OCI-LY3 (cell line): ENCODE data around the gene KLHL29.

Experiments used
- H2AFZ ChIP-seq: fragments of 200-600, 300-600 bp; shearing (Covaris generic); 2 replicates; pipeline ENCODE4 v1.6.0; 2014; ENCODE audit warnings: antibody characterized with exemption, low read depth, low read length
- H3K27ac ChIP-seq: fragments of 200-600, 300-600 bp; sonication (generic); 2 replicates; pipeline ENCODE4 v1.5.1; 2014; ENCODE audit warnings: mild to moderate bottlenecking, low read length, moderate library complexity, mixed read lengths
- H3K27me3 ChIP-seq: fragments of 200-600, 300-600 bp; sonication (generic); 2 replicates; pipeline ENCODE4 v1.6.1; 2014; ENCODE audit warnings: low read depth, low read length, mixed read lengths
- H3K36me3 ChIP-seq: fragments of 200-600, 300-600 bp; sonication (generic); replicated peaks from 2 replicates; pipeline ENCODE3; 2014; ENCODE audit warnings: low read depth, low read length, mixed read lengths
- H3K4me1 ChIP-seq: fragments of 300-600, 200-600 bp; sonication (generic); 2 replicates; pipeline ENCODE4 v1.6.1; 2014; ENCODE audit warnings: low read length, mixed read lengths
- H3K4me2 ChIP-seq: fragments of 200-600, 300-600 bp; sonication (generic); 2 replicates; pipeline ENCODE4 v1.6.1; 2014; ENCODE audit warnings: low read length, mixed read lengths
- H3K4me3 ChIP-seq: fragments of 300-600, 200-600 bp; sonication (generic); 2 replicates; pipeline ENCODE4 v1.5.1; 2014; ENCODE audit warnings: antibody characterized with exemption, mild to moderate bottlenecking, low read length, moderate library complexity
- H3K79me2 ChIP-seq: fragments of 300-600, 200-600 bp; shearing (Covaris generic); 2 replicates; pipeline ENCODE4 v1.6.1; 2014; ENCODE audit warnings: mild to moderate bottlenecking, low read length, mixed read lengths
- H3K9ac ChIP-seq: fragments of 300-600, 200-600 bp; shearing (Covaris generic); 2 replicates; pipeline ENCODE4 v1.6.0; 2014; ENCODE audit warnings: mild to moderate bottlenecking, low read length, moderate library complexity
- H3K9me3 ChIP-seq: fragments of 200-600, 300-600 bp; shearing (Covaris generic); 2 replicates; pipeline ENCODE4 v1.6.1; 2014; ENCODE audit warnings: low read length, mixed read lengths; ENCODE audit not compliant: insufficient read depth
- H4K20me1 ChIP-seq: fragments of 200-600, 300-600 bp; sonication (generic); 2 replicates; pipeline ENCODE4 v1.6.1; 2016; ENCODE audit warnings: low read length, mixed read lengths; ENCODE audit not compliant: insufficient read depth
- CTCF ChIP-seq: fragments of 200-600, 300-600 bp; sonication (generic); IDR thresholded peaks from 2 replicates; pipeline ENCODE4 v1.5.1; 2014; ENCODE audit warnings: antibody characterized with exemption, low read length, low read depth
- EZH2phosphoT487 ChIP-seq: fragments of 200-600 bp; shearing (Covaris generic); IDR thresholded peaks from 2 replicates; pipeline ENCODE4 v1.6.1; 2018; ENCODE audit warnings: antibody characterized with exemption, mixed run types, low read depth

The KLHL29 gene

GRCh38 chr2:23504591-23504990, 119.6 kb downstream of the KLHL29 start:
- TF ChIP-seq CTCF = no peak
- no peak for TF ChIP-seq EZH2phosphoT487
- Histone ChIP-seq H3K9me3 (no peaks in the 10 kb centered on the region), H3K4me3 (no peak overlapping the region), H3K27ac (no peak overlapping the region), H3K27me3 (no peaks in the 10 kb centered on the region), H3K9ac (no peak overlapping the region), H4K20me1 (no peaks in the 10 kb centered on the region), H2AFZ (no peak overlapping the region), H3K79me2 (no peaks in the 10 kb centered on the region), H3K4me1 (no peaks in the 10 kb centered on the region), H3K4me2 (no peak overlapping the region), H3K36me3 (no peaks in the 10 kb centered on the region)

GRCh38 chr2:23505218-23505983, 120.4 kb downstream of the KLHL29 start:
- Histone ChIP-seq H3K9ac (no peak overlapping the region), H3K27ac (no peak overlapping the region), H2AFZ (no peak overlapping the region), H3K9me3 (no peaks in the 10 kb centered on the region), H3K4me3 (no peak overlapping the region), H4K20me1 (no peaks in the 10 kb centered on the region), H3K27me3 (no peaks in the 10 kb centered on the region), H3K79me2 (no peaks in the 10 kb centered on the region), H3K4me2 (no peak overlapping the region), H3K4me1 (no peaks in the 10 kb centered on the region), H3K36me3 (no peaks in the 10 kb centered on the region)
- TF ChIP-seq CTCF (no peak), EZH2phosphoT487 (no peak)

GRCh38 chr2:23505984-23506380, 121.0 kb downstream of the KLHL29 start:
- Histone ChIP-seq H3K36me3 (no peaks in the 10 kb centered on the region), H3K9ac (no peak overlapping the region), H4K20me1 (no peaks in the 10 kb centered on the region), H3K27ac (no peak overlapping the region), H2AFZ (no peak overlapping the region), H3K27me3 (no peaks in the 10 kb centered on the region), H3K4me3 (no peak overlapping the region), H3K4me2 (no peak overlapping the region), H3K79me2 (no peaks in the 10 kb centered on the region), H3K4me1 (no peaks in the 10 kb centered on the region), H3K9me3 (no peaks in the 10 kb centered on the region)
- TF ChIP-seq EZH2phosphoT487 (no peak), CTCF (no peak)

- Histone ChIP-seq H3K27ac (no peak overlapping the region), H3K27me3 (no peaks in the 10 kb centered on the region), H3K36me3 (no peaks in the 10 kb centered on the region), H3K9me3 (no peaks in the 10 kb centered on the region), H3K4me2 (no peak overlapping the region), H3K4me1 (no peaks in the 10 kb centered on the region), H3K9ac (no peak overlapping the region), H4K20me1 (no peaks in the 10 kb centered on the region), H2AFZ (no peak overlapping the region), H3K4me3 (no peak overlapping the region), H3K79me2 (no peaks in the 10 kb centered on the region)
- TF ChIP-seq CTCF (no peak), EZH2phosphoT487 (no peak)
Measured at GRCh38 chr2:23506531-23507266, 121.7 kb downstream of the KLHL29 start.
